SK-N-SH (cell line): ENCODE results near the gene SV2B. TPM values are rescaled to one million over a fixed set of nuclear protein-coding genes. Genes with fewer than 3 reads are reported as not detected.

Experiments
- CTCF ChIA-PET: fragments of 300-600, 350-600 bp; formaldehyde crosslinking; extraction: SDS; loops from one replicate; lab custom pipeline; 2021; lab: Yijun Ruan, JAX
- POLR2A ChIA-PET: fragments of 350-600 bp; sonication (Branson Sonifier 250); formaldehyde crosslinking; extraction: SDS; loops from one replicate; lab custom pipeline; 2020; ENCODE audit warnings: antibody characterized with exemption, inconsistent platforms; lab: Yijun Ruan, JAX
- DNase-seq: peaks from one replicate; pipeline ENCODE4 v3.0.0; 2012
- H2AFZ ChIP-seq: fragments of 200-600 bp; sonication (generic); 2 replicates; pipeline ENCODE4 v1.8.1; 2016; ENCODE audit warnings: antibody characterized with exemption, mild to moderate bottlenecking, low read depth
- H3F3A ChIP-seq: fragments of 200-600 bp; sonication (generic); replicated peaks from 2 replicates; pipeline ENCODE3; 2016; ENCODE audit warnings: antibody characterized with exemption, mild to moderate bottlenecking; ENCODE audit not compliant: insufficient read depth
- H3K27ac ChIP-seq, 2 experiments: fragments of 200-500 bp in 1 of 2; fragments of 200-600 bp in 1 of 2; sonication (Bioruptor generic) in 1 of 2; sonication (generic), shearing (Covaris generic) in 1 of 2; 2 replicates each; pipeline versions ENCODE4 v1.5.1 to v1.6.1; 2014 to 2016; ENCODE audit warnings: low read depth in 2 of 2, inconsistent platforms in 1 of 2, low read length in 1 of 2, mild to moderate bottlenecking in 1 of 2, mixed read lengths in 1 of 2
- H3K27me3 ChIP-seq: fragments of 200-600 bp; sonication (generic), shearing (Covaris generic); 2 replicates; pipeline ENCODE4 v1.6.1; 2016; ENCODE audit warnings: mixed run types; ENCODE audit not compliant: insufficient read depth
- H3K36me3 ChIP-seq, 2 experiments: fragments of 200-500 bp in 1 of 2; fragments of 200-600 bp in 1 of 2; sonication (Bioruptor generic) in 1 of 2; sonication (generic) in 1 of 2; replicated peaks in 1 of 2; 2 replicates each; pipeline versions ENCODE3 to v1.5.1; 2014 to 2016; ENCODE audit warnings: low read length in 1 of 2, mild to moderate bottlenecking in 1 of 2; ENCODE audit not compliant: insufficient read depth in 2 of 2, control insufficient read depth in 1 of 2
- H3K4me1 ChIP-seq, 2 experiments: fragments of 200-500 bp in 1 of 2; fragments of 200-600 bp in 1 of 2; sonication (Bioruptor generic) in 1 of 2; sonication (generic), shearing (Covaris generic) in 1 of 2; 2 replicates each; pipeline versions ENCODE4 v1.5.1 to v1.6.1; 2014 to 2016; ENCODE audit warnings: low read depth in 1 of 2, low read length in 1 of 2, mixed run types in 1 of 2; ENCODE audit not compliant: insufficient read depth in 2 of 2, control insufficient read depth in 1 of 2
- H3K4me2 ChIP-seq: fragments of 200-600 bp; sonication (generic), shearing (Covaris generic); 2 replicates; pipeline ENCODE4 v1.6.1; 2017; ENCODE audit warnings: mixed run types
- H3K4me3 ChIP-seq, 2 experiments: fragments of 200-500 bp in 1 of 2; fragments of 200-600 bp in 1 of 2; sonication (Bioruptor generic) in 1 of 2; sonication (generic), shearing (Covaris generic) in 1 of 2; 2 replicates each; pipeline versions ENCODE4 v1.5.1 to v1.8.1; 2014 to 2016; ENCODE audit warnings: low read depth in 2 of 2, inconsistent platforms in 1 of 2, low read length in 1 of 2, mild to moderate bottlenecking in 1 of 2, mixed read lengths in 1 of 2, moderate library complexity in 1 of 2
- H3K79me2 ChIP-seq: fragments of 200-600 bp; sonication (generic); 2 replicates; pipeline ENCODE4 v1.8.1; 2017; ENCODE audit warnings: mild to moderate bottlenecking; ENCODE audit not compliant: insufficient read depth
- H3K9ac ChIP-seq: fragments of 200-600 bp; sonication (generic); 2 replicates; pipeline ENCODE4 v1.6.1; 2017; ENCODE audit warnings: mixed run types
- H3K9me2 ChIP-seq: fragments of 200-600 bp; sonication (generic); 2 replicates; pipeline ENCODE4 v1.6.1; 2017; ENCODE audit warnings: mixed run types
- H3K9me3 ChIP-seq: fragments of 200-600 bp; sonication (generic); 2 replicates; pipeline ENCODE4 v1.6.1; 2017; ENCODE audit warnings: mixed run types, mild to moderate bottlenecking, moderate library complexity
- H4K20me1 ChIP-seq: fragments of 200-600 bp; sonication (generic); 2 replicates; pipeline ENCODE4 v1.6.1; 2017; ENCODE audit warnings: mild to moderate bottlenecking, mixed run types; ENCODE audit not compliant: insufficient read depth
- CHD2 ChIP-seq: fragments of 150-350 bp; IDR thresholded peaks from 2 replicates; pipeline ENCODE4 v1.6.1; 2018; ENCODE audit warnings: low read length; ENCODE audit not compliant: partially characterized antibody
- ELF1 ChIP-seq: IDR thresholded peaks from 2 replicates; pipeline ENCODE4 v1.4.0; 2012
- EP300 ChIP-seq, 2 experiments: IDR thresholded peaks; 2 replicates each; pipeline versions ENCODE4 v1.4.0 to v1.6.1; 2012; ENCODE audit warnings: borderline replicate concordance in 1 of 2, low read depth in 1 of 2, low read length in 1 of 2
- EZH2phosphoT487 ChIP-seq: fragments of 200-600 bp; sonication (generic); IDR thresholded peaks from 2 replicates; pipeline ENCODE4 v1.6.1; 2017; ENCODE audit warnings: low read depth, mixed run types, mild to moderate bottlenecking, antibody characterized with exemption, moderate library complexity, borderline replicate concordance
- GABPA ChIP-seq: IDR thresholded peaks from 2 replicates; pipeline ENCODE4 v1.4.0; 2012; ENCODE audit warnings: low read depth, mild to moderate bottlenecking
- JUND ChIP-seq: IDR thresholded peaks from 2 replicates; pipeline ENCODE4 v1.4.0; 2012
- MXI1 ChIP-seq: IDR thresholded peaks from 2 replicates; pipeline ENCODE4 v1.6.1; 2012; ENCODE audit warnings: mild to moderate bottlenecking, low read depth, low read length, improper control_type of control experiment
- NFIC ChIP-seq: IDR thresholded peaks from 2 replicates; pipeline ENCODE4 v1.4.0; 2012; ENCODE audit warnings: borderline replicate concordance
- PBX3 ChIP-seq: IDR thresholded peaks from 2 replicates; pipeline ENCODE4; 2012
- REST ChIP-seq: IDR thresholded peaks from 2 replicates; pipeline ENCODE4 v1.6.1; 2012; ENCODE audit warnings: mild to moderate bottlenecking, low read depth, low read length, moderate library complexity
- TAF1 ChIP-seq: IDR thresholded peaks from 2 replicates; pipeline ENCODE4 v1.6.1; 2012; ENCODE audit warnings: low read depth, mild to moderate bottlenecking, low read length, moderate library complexity, borderline replicate concordance
- USF2 ChIP-seq: fragments of 150-350 bp; IDR thresholded peaks from 2 replicates; pipeline ENCODE4 v1.6.1; 2017; ENCODE audit warnings: antibody characterized with exemption, low read length, low read depth, borderline replicate concordance
- WGBS: methylation state at CpG from one replicate; pipeline ENCODE4 v1.1.6; 2017; ENCODE audit warnings: low lambda C conversion rate; 5-methylcytosine and 5-hydroxymethylcytosine counted together
- polyA plus RNA-seq, 3 experiments: library from polyadenylated mRNA; depleted of rRNA; stranded (reverse); fragments of >200 nt; gene quantifications; 2 replicates each; pipeline ENCODE4 v1.2.3, GENCODE V29; 2012

Gene SV2B
- polyA plus RNA-seq, 1 of the 3 experiments (the other 2 are of a cell fraction): not detected

- H3K27me3 ChIP-seq: no peaks in the 10 kb centered on the region; the same call in 1 of the 2 replicates
- H3K9ac ChIP-seq: no peak overlapping the region
- 11% methylated on average over 5 of the region's 5 CpGs for WGBS
- H2AFZ ChIP-seq: no peak overlapping the region
- DNase-seq: no peak
- H3K4me1 ChIP-seq: no peaks in the 10 kb centered on the region
- no peak for TF ChIP-seq REST
- no peak for TF ChIP-seq JUND
- TF ChIP-seq TAF1: no peak
- no peak for TF ChIP-seq EP300 (IDR thresholded peaks at IDR 0.05; ENCODE audit: borderline replicate concordance in 1 of 2, low read depth in 1 of 2, low read length in 1 of 2)
- no peak for TF ChIP-seq ELF1
- TF ChIP-seq USF2: no peak
- no peaks in the 10 kb centered on the region for H3F3A ChIP-seq
- H3K27ac ChIP-seq: no peak overlapping the region
- no peaks in the 10 kb centered on the region for H3K79me2 ChIP-seq
- H3K9me3 ChIP-seq: no peaks in the 10 kb centered on the region
- no peak overlapping the region for H3K4me2 ChIP-seq
- H3K4me3 ChIP-seq: no peak overlapping the region
- POLR2A ChIA-PET: no interaction called here
- CTCF ChIA-PET: interaction anchor here (0.8 kb wide), 2 partner anchors 15 to 25 kb away, joined by 3 to 4 read pairs; no protein-coding TSS in a partner anchor
- no peaks in the 10 kb centered on the region for H4K20me1 ChIP-seq
- no peaks in the 10 kb centered on the region for H3K9me2 ChIP-seq
- H3K36me3 ChIP-seq: no peaks in the 10 kb centered on the region
Measured at GRCh38 chr15:91114301-91114700, 14.2 kb downstream of the SV2B start.

GRCh38 chr15:91116113-91117067 is 16.3 kb downstream of the SV2B start:
- H3K27ac ChIP-seq: no peak overlapping the region
- no peaks in the 10 kb centered on the region for H3K9me2 ChIP-seq
- H3K79me2 ChIP-seq: no peaks in the 10 kb centered on the region
- ChIA-PET POLR2A (no interaction called here), CTCF (no interaction called here)
- no peak overlapping the region for H2AFZ ChIP-seq
- no peak overlapping the region for H3K9ac ChIP-seq
- no peaks in the 10 kb centered on the region for H3K9me3 ChIP-seq
- no peak overlapping the region for H3K4me3 ChIP-seq
- WGBS: 9% methylated on average over 9 of the region's 9 CpGs
- no peak for TF ChIP-seq NFIC
- TF ChIP-seq GABPA: no peak
- no peak for TF ChIP-seq PBX3
- no peak for TF ChIP-seq USF2
- TF ChIP-seq CHD2: no peak
- TF ChIP-seq ELF1: no peak
- no peak for TF ChIP-seq JUND
- TF ChIP-seq MXI1: no peak
- no peak for TF ChIP-seq EZH2phosphoT487
- H4K20me1 ChIP-seq: no peaks in the 10 kb centered on the region
- H3K27me3 ChIP-seq: no peaks in the 10 kb centered on the region; the same call in 1 of the 2 replicates
- H3K36me3 ChIP-seq: no peaks in the 10 kb centered on the region
- no peak for DNase-seq
- H3F3A ChIP-seq: no peaks in the 10 kb centered on the region
- no peak overlapping the region for H3K4me2 ChIP-seq
- no peaks in the 10 kb centered on the region for H3K4me1 ChIP-seq
